Stimulated activated CD8-positive, alpha-beta memory T cell treated with anti-CD3 and anti-CD28 coated beads, Interleukin-12 subunit alpha, Interleukin-12 subunit beta, amount 100 ng/mL, for 1 hour (primary cell): Measurements from ENCODE around the gene SH2D2A.
"Not testable (repeated sequence)": the region's sequence is repeated elsewhere in the genome, so short reads cannot be mapped to it uniquely, and the experiment has no call there.

Experiments
- DNase-seq: peaks from one replicate; pipeline ENCODE4 v3.0.0-alpha.2; 2020; ENCODE audit warnings: low read depth

SH2D2A gene

GRCh38 chr1:156768610-156769295 is 47.9 kb downstream of the SH2D2A start:
- no peak for DNase-seq

- DNase-seq: no peak
These were observed 48.6 kb downstream of the SH2D2A start for GRCh38 chr1:156767879-156768604.

- DNase-seq: peak; percentile 95
These were observed 49.4 kb downstream of the SH2D2A start, which contains the start of gene PRCC for GRCh38 chr1:156767101-156767878. Gene PRCC, plus strand, starts transcription at chr1:156767535. Its CDS starts 237 bp downstream, at chr1:156767772.

- DNase-seq: no peak
These were observed 50.1 kb downstream of the SH2D2A start for GRCh38 chr1:156766298-156767100.

DNA sequence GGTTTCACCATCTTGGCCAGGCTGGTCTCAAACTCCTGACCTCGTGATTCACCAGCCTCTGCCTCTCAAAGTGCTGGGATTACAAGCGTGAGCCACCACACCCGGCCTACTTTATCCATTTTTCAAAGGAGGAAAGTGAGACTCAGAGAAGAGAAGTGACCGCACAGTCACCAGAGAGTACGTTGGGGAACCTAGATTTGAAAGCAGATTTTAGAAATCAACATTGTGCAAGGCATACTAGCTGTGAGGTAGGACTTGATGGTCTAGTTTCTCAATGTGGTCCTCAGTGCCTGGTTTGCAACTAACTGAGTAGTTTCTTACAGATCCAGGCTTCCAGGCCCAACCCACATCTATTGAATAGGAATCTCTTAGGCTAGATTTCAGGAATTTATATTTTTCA is 51.0 kb downstream of the SH2D2A start:
- DNase-seq: no peak

GRCh38 chr1:156765136-156765535 is 51.5 kb downstream of the SH2D2A start:
- DNase-seq: not testable (repeated sequence)

GRCh38 chr1:156760796-156761104 is 55.9 kb downstream of the SH2D2A start:
- no peak for DNase-seq

DNA sequence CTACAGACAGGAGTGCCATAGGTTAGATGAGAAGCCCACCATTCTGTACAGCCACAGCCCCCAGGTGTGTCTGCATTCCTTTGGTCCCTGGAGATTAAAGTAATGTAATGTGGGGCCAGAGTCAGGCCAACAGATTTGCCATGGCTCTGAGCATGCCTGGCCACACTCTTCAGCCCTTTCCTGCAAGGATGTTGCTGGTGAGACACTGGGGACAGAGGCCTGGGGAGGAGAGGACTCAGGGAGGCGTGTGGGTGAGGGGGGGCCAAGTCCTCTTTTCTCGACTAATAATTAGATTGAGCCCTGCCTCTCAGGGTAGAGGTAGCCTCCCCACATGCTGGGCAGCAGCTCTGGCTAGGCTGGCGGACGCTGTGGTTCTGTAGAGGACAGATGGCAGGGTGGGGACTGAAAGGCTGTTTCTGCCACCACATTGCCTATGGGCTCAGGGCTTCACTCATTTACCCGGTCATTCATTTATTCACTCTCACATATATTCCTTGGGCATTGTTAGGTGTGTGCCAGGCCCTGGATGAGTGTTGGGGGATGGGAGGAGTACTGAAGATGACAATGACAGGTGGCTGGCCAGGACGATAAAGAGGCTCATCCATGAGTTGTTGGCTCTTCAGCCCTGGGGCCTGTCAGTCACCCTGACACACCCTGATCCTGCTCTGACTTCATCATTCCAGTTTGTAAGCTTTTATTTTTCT is 56.4 kb downstream of the SH2D2A start:
- DNase-seq: no peak

GRCh38 chr1:156757572-156758253 is 58.9 kb downstream of the SH2D2A start:
- not testable (repeated sequence) for DNase-seq

- DNase-seq: no peak
These were observed 60.3 kb downstream of the SH2D2A start for GRCh38 chr1:156756355-156756754.
